ENCODE measurements around the gene SEPTIN5. TPM values are rescaled to one million over a fixed set of nuclear protein-coding genes. Genes with fewer than 3 reads are reported as not detected.
A peak's percentile ranks its signal among the peaks of the same experiment; 100 is the strongest.

The SEPTIN5 gene
- polyA plus RNA-seq, 2 of the 4 experiments (the other 2 are of a cell fraction) = 4.6 to 12.6 TPM

DNA sequence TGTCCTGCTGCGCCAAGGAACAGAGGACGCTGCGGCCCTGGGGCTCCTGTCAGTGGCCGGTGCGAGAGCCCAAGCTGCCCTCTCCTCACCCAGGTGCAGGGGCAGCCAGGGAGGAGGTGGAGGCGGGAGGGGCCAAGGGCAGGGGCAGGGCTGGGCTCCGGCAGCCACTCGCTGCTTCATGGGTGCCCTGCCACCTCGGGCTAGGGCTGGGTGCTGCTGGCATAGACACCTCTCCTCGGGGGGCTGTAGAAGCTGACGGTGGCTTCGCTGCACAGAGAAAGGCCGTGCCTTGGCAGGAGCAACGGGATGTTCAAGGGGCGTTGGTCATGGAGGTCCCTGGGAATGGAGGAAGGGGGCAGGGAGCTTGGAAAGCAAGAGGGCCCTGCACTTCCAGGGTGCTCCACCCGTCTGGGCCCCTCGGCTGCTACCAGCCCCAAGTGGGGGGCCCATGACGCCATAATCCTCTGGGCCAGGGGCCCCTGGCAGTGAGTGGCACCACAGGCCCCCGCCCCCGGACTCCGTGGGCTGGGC, 44.7 kb downstream of the SEPTIN5 start:
- WGBS (ENCODE audit: missing lambda C conversion rate) = 85% methylated on average over 9 of the region's 21 CpGs
- Histone ChIP-seq H3K27ac (no peak overlapping the region), H3K9me3 (no peaks in the 10 kb centered on the region), H3K4me2 (no peak overlapping the region), H3K4me1 (peaks cover 4% of the 10 kb centered on the region; the same call in 1 of the 3 replicates), H3K4me3 (no peak overlapping the region)
- TF ChIP-seq JUN (IDR thresholded peaks at IDR 0.05) (no peak), POLR2AphosphoS2 (conservative IDR thresholded peaks at IDR 0.05; ENCODE audit: low read length) (no peak), TP53 (CRISPR knock-in tag; IDR thresholded peaks at IDR 0.05) (no peak), CEBPB (IDR thresholded peaks at IDR 0.05) (no peak), ZNF302 (CRISPR knock-in tag; IDR thresholded peaks at IDR 0.05) (no peak), POLR2A (IDR thresholded peaks at IDR 0.05; ENCODE audit: low read length) (no peak), NFE2L2 (conservative IDR thresholded peaks at IDR 0.05; ENCODE audit: low read length) (no peak)
- TF ChIP-seq, protein P1, sequence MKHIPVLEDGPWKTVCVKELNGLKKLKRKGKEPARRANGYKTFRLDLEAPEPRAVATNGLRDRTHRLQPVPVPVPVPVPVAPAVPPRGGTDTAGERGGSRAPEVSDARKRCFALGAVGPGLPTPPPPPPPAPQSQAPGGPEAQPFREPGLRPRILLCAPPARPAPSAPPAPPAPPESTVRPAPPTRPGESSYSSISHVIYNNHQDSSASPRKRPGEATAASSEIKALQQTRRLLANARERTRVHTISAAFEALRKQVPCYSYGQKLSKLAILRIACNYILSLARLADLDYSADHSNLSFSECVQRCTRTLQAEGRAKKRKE (CRISPR knock-in tag; IDR thresholded peaks at IDR 0.05; ENCODE audit: low read depth) = no peak
- TF ChIP-seq, protein P2, sequence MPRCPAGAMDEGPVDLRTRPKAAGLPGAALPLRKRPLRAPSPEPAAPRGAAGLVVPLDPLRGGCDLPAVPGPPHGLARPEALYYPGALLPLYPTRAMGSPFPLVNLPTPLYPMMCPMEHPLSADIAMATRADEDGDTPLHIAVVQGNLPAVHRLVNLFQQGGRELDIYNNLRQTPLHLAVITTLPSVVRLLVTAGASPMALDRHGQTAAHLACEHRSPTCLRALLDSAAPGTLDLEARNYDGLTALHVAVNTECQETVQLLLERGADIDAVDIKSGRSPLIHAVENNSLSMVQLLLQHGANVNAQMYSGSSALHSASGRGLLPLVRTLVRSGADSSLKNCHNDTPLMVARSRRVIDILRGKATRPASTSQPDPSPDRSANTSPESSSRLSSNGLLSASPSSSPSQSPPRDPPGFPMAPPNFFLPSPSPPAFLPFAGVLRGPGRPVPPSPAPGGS (IDR thresholded peaks at IDR 0.05) = no peak
- ChIA-PET CTCF (interaction anchor here (0.6 to 6.2 kb wide), 3 partner anchors 28 to 153 kb away, joined by 3 to 62 read pairs (median 30); no protein-coding TSS in a partner anchor), POLR2A (no interaction called here)
- ATAC-seq (no peak), DNase-seq (ENCODE audit: low read depth in 1 of 2, low spot score in 1 of 2) (no peak), FAIRE-seq (no peak)

DNA sequence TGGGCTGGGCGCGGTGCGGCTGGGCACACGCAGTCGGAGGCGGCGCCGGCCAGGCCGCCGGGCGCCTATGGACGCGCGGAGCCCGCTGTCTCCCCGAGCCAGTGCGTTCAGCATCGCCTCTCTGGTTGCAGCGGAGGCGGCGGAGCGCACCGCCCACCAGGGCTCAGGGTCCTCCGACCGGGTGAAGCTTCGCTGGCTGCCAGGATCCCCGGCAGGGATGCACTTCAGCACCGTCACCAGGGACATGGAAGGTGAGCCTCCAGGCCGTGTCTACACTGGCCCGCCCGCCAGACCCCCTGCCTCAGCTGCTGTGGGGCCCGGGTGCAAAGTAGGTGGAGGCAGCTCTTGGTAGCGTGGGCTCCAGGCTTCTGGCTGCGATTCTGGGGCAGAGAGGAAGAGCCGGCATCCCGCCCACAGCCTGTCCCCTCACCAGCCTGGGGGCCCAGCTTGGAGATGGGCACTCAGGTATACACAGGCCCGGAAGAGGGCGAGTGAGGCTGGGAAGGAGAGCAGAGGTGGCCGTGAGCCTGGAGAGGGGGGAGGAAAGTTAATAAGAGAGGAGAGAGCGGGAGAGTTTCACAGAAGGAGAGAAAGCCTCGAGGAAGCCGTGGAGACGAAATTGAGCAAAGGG, 45.2 kb downstream of the SEPTIN5 start:
- peaks cover 4% of the 10 kb centered on the region; the same call in 1 of the 3 replicates for H3K4me1 ChIP-seq
- H3K9me3 ChIP-seq = no peaks in the 10 kb centered on the region
- no peak overlapping the region for H3K4me3 ChIP-seq
- POLR2A ChIA-PET = no interaction called here
- FAIRE-seq = no peak
- TF ChIP-seq, protein P3, sequence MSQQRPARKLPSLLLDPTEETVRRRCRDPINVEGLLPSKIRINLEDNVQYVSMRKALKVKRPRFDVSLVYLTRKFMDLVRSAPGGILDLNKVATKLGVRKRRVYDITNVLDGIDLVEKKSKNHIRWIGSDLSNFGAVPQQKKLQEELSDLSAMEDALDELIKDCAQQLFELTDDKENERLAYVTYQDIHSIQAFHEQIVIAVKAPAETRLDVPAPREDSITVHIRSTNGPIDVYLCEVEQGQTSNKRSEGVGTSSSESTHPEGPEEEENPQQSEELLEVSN (IDR thresholded peaks at IDR 0.05; ENCODE audit: borderline replicate concordance, low read depth) = no peak
- no peak for TF ChIP-seq JUN (IDR thresholded peaks at IDR 0.05)
- TF ChIP-seq SMC3 (IDR thresholded peaks at IDR 0.05) = no peak
- no peak for TF ChIP-seq RARB (CRISPR knock-in tag; IDR thresholded peaks at IDR 0.05)
- TF ChIP-seq, protein P2 (IDR thresholded peaks at IDR 0.05) = no peak
- TF ChIP-seq ZNF302 (CRISPR knock-in tag; IDR thresholded peaks at IDR 0.05) = no peak
- TF ChIP-seq ELK1 (IDR thresholded peaks at IDR 0.05; ENCODE audit: low read depth, low read length) = no peak
- no peak for TF ChIP-seq EHMT2 (IDR thresholded peaks at IDR 0.05; ENCODE audit: low read depth)
- TF ChIP-seq ZSCAN20 (CRISPR knock-in tag; IDR thresholded peaks at IDR 0.05) = no peak
- no peak for TF ChIP-seq HDAC2 (IDR thresholded peaks at IDR 0.05)
- no peak for TF ChIP-seq CBX8 (IDR thresholded peaks at IDR 0.05)
- no peak for TF ChIP-seq MYC (IDR thresholded peaks at IDR 0.05; ENCODE audit: borderline replicate concordance, low read length)
- TF ChIP-seq HOXB13 (CRISPR knock-in tag; IDR thresholded peaks at IDR 0.05; ENCODE audit: low read depth) = no peak
- no peak for TF ChIP-seq USF2 (IDR thresholded peaks at IDR 0.05)
- TF ChIP-seq MAZ (IDR thresholded peaks at IDR 0.05; ENCODE audit: borderline replicate concordance, low read depth, low read length) = no peak
- 79% methylated on average over 7 of the region's 43 CpGs for WGBS (ENCODE audit: missing lambda C conversion rate)
- CTCF ChIA-PET = interaction anchor here (6.2 kb wide), 1 partner anchor 152 kb away, joined by 62 read pairs; no protein-coding TSS in a partner anchor
- no peak overlapping the region; a peak in 1 of 6 replicates for H3K27ac ChIP-seq
- peak overlapping the region; percentile 59 for H3K4me2 ChIP-seq
- no peak for ATAC-seq
- no peak for DNase-seq (ENCODE audit: low read depth in 1 of 2, low spot score in 1 of 2)

All from A549 (cell line).